HG02970 (cell line): Measurements from ENCODE around the gene NPIPA3.
"Not testable (repeated sequence)": the region's sequence is repeated elsewhere in the genome, so short reads cannot be mapped to it uniquely, and the experiment has no call there.

Experiments used
- ATAC-seq: cut with Tn5 transposase; IDR thresholded peaks from one replicate; pipeline ENCODE4 v1.9.1; 2021; ENCODE audit warnings: mild to moderate bottlenecking, moderate library complexity, moderate number of reproducible peaks; ENCODE audit not compliant: unreplicated experiment, low FRiP score

The NPIPA3 gene

GRCh38 chr16:14741794-14742193 is 38.6 kb downstream of the NPIPA3 start:
- not testable (repeated sequence) for ATAC-seq

GRCh38 chr16:14742273-14743128 is 39.3 kb downstream of the NPIPA3 start, which contains the start of gene NPIPA2:
Gene NPIPA2 (plus strand): TSS chr16:14742533. CDS start chr16:14748066, 5,533 bp downstream.
- ATAC-seq = peak; percentile 97

GRCh38 chr16:14773654-14774053 is 70.4 kb downstream of the NPIPA3 start:
- not testable (repeated sequence) for ATAC-seq

GRCh38 chr16:14775624-14776023 is 72.4 kb downstream of the NPIPA3 start:
- not testable (repeated sequence) for ATAC-seq
